CD4-positive, alpha-beta T cell treated with Interleukin-21 for 1 hour (primary cell): ENCODE measurements around the gene TOP3A.
A peak's percentile ranks its signal among the peaks of the same experiment; 100 is the strongest.
"Not testable (repeated sequence)": the region's sequence is repeated elsewhere in the genome, so short reads cannot be mapped to it uniquely, and the experiment has no call there.

Experiments used
- DNase-seq: peaks from one replicate; pipeline ENCODE4 v3.0.0-alpha.2; 2020

The TOP3A gene

GRCh38 chr17:18314731-18315561 lies at the start of gene TOP3A, which contains the start of gene SMCR8:
TSS of gene TOP3A (minus strand) at chr17:18314994. CDS start at chr17:18314778, 216 bp downstream.
TSS of gene SMCR8 (plus strand) at chr17:18315293. CDS start at chr17:18315790, 497 bp downstream.
- DNase-seq, result peak; percentile 98

GRCh38 chr17:18364166-18364565 lies 49.4 kb upstream of the TOP3A start:
- DNase-seq, result no peak

GRCh38 chr17:18363101-18364049 lies 48.6 kb upstream of the TOP3A start, which contains the start of gene SHMT1:
TSS of gene SHMT1 (minus strand) at chr17:18363550. CDS start at chr17:18355981, 7,569 bp downstream.
- DNase-seq, result peak; percentile 91

GRCh38 chr17:18362698-18363100 lies 47.9 kb upstream of the TOP3A start:
- DNase-seq, result peak; percentile 2

- DNase-seq, result no peak
Observed at GRCh38 chr17:18361837-18362697, 47.3 kb upstream of the TOP3A start.

- no peak for DNase-seq
Observed at GRCh38 chr17:18360518-18360917, 45.7 kb upstream of the TOP3A start.

GRCh38 chr17:18356624-18357023 lies 41.8 kb upstream of the TOP3A start:
- DNase-seq, result no peak

GRCh38 chr17:18353541-18353940 lies 38.7 kb upstream of the TOP3A start:
- no peak for DNase-seq

GRCh38 chr17:18344021-18344420 lies 29.2 kb upstream of the TOP3A start:
- DNase-seq, result no peak

GRCh38 chr17:18339933-18340332 lies 25.1 kb upstream of the TOP3A start:
- no peak for DNase-seq

- DNase-seq, result not testable (repeated sequence)
Observed at GRCh38 chr17:18338158-18338557, 23.4 kb upstream of the TOP3A start.

- no peak for DNase-seq
Observed at GRCh38 chr17:18332909-18333489, 18.2 kb upstream of the TOP3A start.

GRCh38 chr17:18331879-18332278 lies 17.1 kb upstream of the TOP3A start:
- peak; percentile 36 for DNase-seq

GRCh38 chr17:18328643-18329204 lies 13.9 kb upstream of the TOP3A start:
- DNase-seq, result no peak

GRCh38 chr17:18327556-18327955 lies 12.8 kb upstream of the TOP3A start:
- DNase-seq, result no peak

- no peak for DNase-seq
Observed at GRCh38 chr17:18327093-18327492, 12.3 kb upstream of the TOP3A start.

GRCh38 chr17:18326572-18326971 lies 11.8 kb upstream of the TOP3A start:
- no peak for DNase-seq

GRCh38 chr17:18326039-18326438 lies 11.2 kb upstream of the TOP3A start:
- no peak for DNase-seq

- no peak for DNase-seq
Observed at GRCh38 chr17:18324140-18325050, 9.6 kb upstream of the TOP3A start.

GRCh38 chr17:18323507-18324139 lies 8.8 kb upstream of the TOP3A start:
- DNase-seq, result no peak
